NCI-H2196 treated with DMSO at 0.1 percent for 48 hours (cell line): ENCODE data around the gene MRPL40.
"Not testable (repeated sequence)": the region's sequence is repeated elsewhere in the genome, so short reads cannot be mapped to it uniquely, and the experiment has no call there.

Experiments
- DNase-seq: peaks from one replicate; lab custom pipeline; 2025; ENCODE audit not compliant: unreplicated experiment; lab: John Stamatoyannopoulos, UW

Gene MRPL40

GRCh38 chr22:19406846-19407245 lies 25.5 kb upstream of the MRPL40 start:
- no peak for DNase-seq

- no peak for DNase-seq
Observed at GRCh38 chr22:19407649-19408606, 24.4 kb upstream of the MRPL40 start.

GRCh38 chr22:19410941-19411689 lies 21.2 kb upstream of the MRPL40 start:
- DNase-seq = no peak

- DNase-seq = no peak
Observed at GRCh38 chr22:19411690-19412045, 20.7 kb upstream of the MRPL40 start.

- DNase-seq = no peak
Observed at GRCh38 chr22:19412478-19412877, 19.9 kb upstream of the MRPL40 start.

- DNase-seq = no peak
Observed at GRCh38 chr22:19412923-19413322, 19.4 kb upstream of the MRPL40 start.

GRCh38 chr22:19419086-19419463 lies 13.3 kb upstream of the MRPL40 start:
- DNase-seq = no peak

GRCh38 chr22:19419464-19420178 lies 12.7 kb upstream of the MRPL40 start:
- DNase-seq = no peak

- no peak for DNase-seq
Observed at GRCh38 chr22:19420321-19420720, 12.0 kb upstream of the MRPL40 start.

GRCh38 chr22:19422440-19423301 lies 9.7 kb upstream of the MRPL40 start:
- DNase-seq = no peak

- no peak for DNase-seq
Observed at GRCh38 chr22:19424186-19424500, 8.2 kb upstream of the MRPL40 start.

GRCh38 chr22:19429950-19430889 lies 2.1 kb upstream of the MRPL40 start:
- no peak for DNase-seq

- no peak for DNase-seq
Observed at GRCh38 chr22:19430890-19431541, 1.3 kb upstream of the MRPL40 start.

- no peak for DNase-seq
Observed at GRCh38 chr22:19431649-19432132, 654 bp upstream of the MRPL40 start, which contains the start of gene HIRA. Gene HIRA (minus strand): TSS chr22:19431733. CDS start chr22:19431476, 257 bp downstream.

- no peak for DNase-seq
Observed at GRCh38 chr22:19434401-19434800, 2.1 kb downstream of the MRPL40 start.

- DNase-seq = no peak
Observed at GRCh38 chr22:19434829-19435580, 2.7 kb downstream of the MRPL40 start.

GRCh38 chr22:19436444-19437161 lies 4.3 kb downstream of the MRPL40 start:
- not testable (repeated sequence) for DNase-seq

GRCh38 chr22:19438298-19438697 lies 6.0 kb downstream of the MRPL40 start:
- no peak for DNase-seq
